CD4-positive, alpha-beta memory T cell (primary cell): Measurements from ENCODE around the gene MAPK8IP3. TPM values are rescaled to one million over a fixed set of nuclear protein-coding genes. Genes with fewer than 3 reads are reported as not detected.

Experiments used
- CTCF ChIA-PET: fragments of 350-600 bp; sonication (Branson Sonifier 250); formaldehyde crosslinking; loops from one replicate; lab custom pipeline; 2021; ENCODE audit warnings: inconsistent platforms; ENCODE audit not compliant: partially characterized antibody; lab: Charles Lee
- POLR2A ChIA-PET: fragments of 350-600 bp; sonication (Branson Sonifier 250); formaldehyde crosslinking; loops from one replicate; lab custom pipeline; 2021; ENCODE audit not compliant: partially characterized antibody; lab: Charles Lee
- DNase-seq, 5 donors: peaks; one replicate each; pipeline versions ENCODE4 v3.0.0 to v3.0.0-alpha.2; 2020 to 2022; ENCODE audit warnings: mixed read lengths in 1 of 5
- H3K27ac ChIP-seq: one replicate; pipeline ENCODE4 v1.7.0; 2013; ENCODE audit warnings: low read depth, low read length
- H3K27me3 ChIP-seq: 2 replicates; pipeline ENCODE4 v1.7.0; 2013; ENCODE audit warnings: mild to moderate bottlenecking, low read length, moderate library complexity; ENCODE audit not compliant: insufficient read depth
- H3K36me3 ChIP-seq: 2 replicates; pipeline ENCODE4 v1.7.0; 2013; ENCODE audit warnings: mild to moderate bottlenecking, low read length, moderate library complexity; ENCODE audit not compliant: insufficient read depth
- H3K4me1 ChIP-seq: 2 replicates; pipeline ENCODE4 v1.7.0; 2013; ENCODE audit warnings: mild to moderate bottlenecking, low read length, moderate library complexity; ENCODE audit not compliant: insufficient read depth
- H3K4me3 ChIP-seq, 2 donors: one replicate each; pipeline ENCODE4 v1.7.0; 2013; ENCODE audit warnings: low read length in 2 of 2, mild to moderate bottlenecking in 1 of 2
- H3K9me3 ChIP-seq, 2 donors: one replicate each; pipeline ENCODE4 v1.7.0; 2013; ENCODE audit warnings: low read length in 2 of 2, control low read depth in 1 of 2; ENCODE audit not compliant: control insufficient read depth in 1 of 2
- H3K27ac Mint-ChIP-seq, 7 donors: one replicate each; pipeline ENCODE4 v1.8.0; 2020 to 2021; ENCODE audit warnings: mixed read lengths in 7 of 7, mild to moderate bottlenecking in 6 of 7, inconsistent platforms in 3 of 7, moderate library complexity in 3 of 7
- H3K27me3 Mint-ChIP-seq, 2 donors: one replicate each; pipeline ENCODE4 v1.8.0; 2020 to 2021; ENCODE audit warnings: mixed read lengths in 2 of 2
- H3K36me3 Mint-ChIP-seq, 2 donors: one replicate each; pipeline ENCODE4 v1.8.0; 2020 to 2021; ENCODE audit warnings: mixed read lengths in 2 of 2, inconsistent platforms in 1 of 2, mild to moderate bottlenecking in 1 of 2
- H3K4me1 Mint-ChIP-seq, 4 donors: one replicate each; pipeline ENCODE4 v1.8.0; 2020 to 2021; ENCODE audit warnings: mixed read lengths in 4 of 4, mild to moderate bottlenecking in 1 of 4
- H3K4me3 Mint-ChIP-seq, 8 donors: one replicate each; pipeline ENCODE4 v1.8.0; 2020 to 2021; ENCODE audit warnings: mixed read lengths in 8 of 8, mild to moderate bottlenecking in 7 of 8, moderate library complexity in 6 of 8, inconsistent platforms in 3 of 8
- H3K9me3 Mint-ChIP-seq, 8 donors: one replicate each; pipeline ENCODE4 v1.8.0; 2020 to 2021; ENCODE audit warnings: mixed read lengths in 8 of 8, mild to moderate bottlenecking in 5 of 8, inconsistent platforms in 3 of 8, moderate library complexity in 1 of 8
- intact Hi-C: fragments of 100-400 bp; cut with micrococcal nuclease; formaldehyde crosslinking; loops from one replicate; pipeline ENCODE4 v1.15.1; 2023
- polyA plus RNA-seq, 2 donors: library from polyadenylated mRNA; unstranded; fragments of 300-500 nt; fragmentation: Illumina TruSeq; gene quantifications; one replicate each; pipeline ENCODE4 v1.2.3, GENCODE V29; 2021
- total RNA-seq, 2 experiments: library from RNA; stranded (reverse); gene quantifications; one replicate each; pipeline ENCODE4 v1.2.3, GENCODE V29; 2021

Gene MAPK8IP3
- total and polyA plus RNA-seq, 4 experiments from 2014 or later, result 0.86 to 248 (median 121) TPM

DNA sequence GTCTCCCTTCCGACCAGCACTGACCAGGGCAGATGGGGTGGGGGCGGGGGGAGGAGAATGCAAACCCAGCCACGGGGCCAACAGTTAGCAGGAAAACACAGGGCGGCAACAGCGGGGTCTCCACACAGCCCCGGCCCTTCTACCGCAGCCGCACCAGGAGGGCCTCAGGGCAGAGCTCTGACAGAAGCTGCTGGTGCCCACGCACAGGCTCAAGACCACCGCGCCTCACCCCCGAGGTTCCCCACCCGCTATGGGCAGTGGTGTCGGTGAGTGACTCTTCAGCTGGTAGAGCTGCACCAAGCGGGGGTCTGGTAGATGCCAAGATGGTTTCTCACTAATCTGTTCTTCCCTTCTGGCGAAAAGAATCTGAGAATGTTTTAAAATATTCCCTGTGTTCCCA is 104.5 kb downstream of the MAPK8IP3 start:
- Mint-ChIP-seq H3K27me3 (no peaks in the 10 kb centered on the region), H3K4me3 (no peak overlapping the region), H3K4me1 (peaks cover 5 to 8% (median 7%) of the 10 kb centered on the region in 4 donors), H3K27ac (no peak overlapping the region), H3K9me3 (peaks cover 0 to 3% (median 0%) of the 10 kb centered on the region in 8 donors), H3K36me3 (peaks cover 35 to 48% of the 10 kb centered on the region in 2 donors)
- Histone ChIP-seq H3K9me3 (no peaks in the 10 kb centered on the region), H3K4me3 (no peak overlapping the region), H3K36me3 (peaks cover 41% of the 10 kb centered on the region), H3K27me3 (no peaks in the 10 kb centered on the region), H3K27ac (no peak overlapping the region), H3K4me1 (no peaks in the 10 kb centered on the region)
- CTCF ChIA-PET, result interaction anchor here (0.9 kb wide), 1 partner anchor 105 kb away, joined by 3 read pairs; no protein-coding TSS in a partner anchor
- DNase-seq, result no peak
- POLR2A ChIA-PET, result interaction anchor here (1.0 to 1.1 kb wide), 2 partner anchors 358 to 404 kb away, joined by 3 read pairs; partner anchors contain the start of gene PGP
- intact Hi-C loops, result no loop called here

DNA sequence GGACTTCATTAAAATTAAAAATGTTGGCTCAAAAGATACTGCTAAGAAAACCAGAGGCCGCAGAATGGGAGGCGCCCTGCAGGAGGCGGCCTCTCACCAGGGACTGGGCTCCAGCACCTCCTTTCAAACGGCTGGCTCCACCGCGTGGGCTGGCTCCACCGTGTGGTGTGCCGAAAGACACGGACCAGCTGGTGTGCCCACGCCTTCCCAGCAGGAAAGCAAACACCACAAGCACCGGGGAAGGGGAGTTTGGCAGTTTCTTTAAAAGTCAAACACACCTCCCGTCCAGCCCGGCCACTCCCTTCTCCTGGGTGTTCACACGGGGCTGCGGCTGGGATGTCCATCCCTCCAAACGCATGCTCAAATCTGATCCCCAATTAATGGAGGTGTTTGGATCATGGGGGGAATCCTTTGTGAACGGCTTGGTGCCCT is 106.8 kb downstream of the MAPK8IP3 start:
- H3K9me3 ChIP-seq, result no peaks in the 10 kb centered on the region
- no peaks in the 10 kb centered on the region for H3K27me3 Mint-ChIP-seq
- no peak overlapping the region for H3K4me3 Mint-ChIP-seq
- DNase-seq, result peak; percentile 30 to 57 (median 39)
- no peaks in the 10 kb centered on the region for H3K4me1 ChIP-seq
- POLR2A ChIA-PET, result interaction anchor here (2.1 kb wide), 1 partner anchor 12 kb away, joined by 5 read pairs; no protein-coding TSS in a partner anchor
- H3K27ac ChIP-seq, result no peak overlapping the region
- peak overlapping the region in 1 of 7 donors; percentile 71 for H3K27ac Mint-ChIP-seq
- peaks cover 19 to 42% of the 10 kb centered on the region in 2 donors for H3K36me3 Mint-ChIP-seq
- intact Hi-C loops, result no loop called here
- peaks cover 5 to 8% (median 7%) of the 10 kb centered on the region in 4 donors for H3K4me1 Mint-ChIP-seq
- no peaks in the 10 kb centered on the region for H3K27me3 ChIP-seq
- no peaks in the 10 kb centered on the region for H3K9me3 Mint-ChIP-seq
- CTCF ChIA-PET, result interaction anchor here (1.6 kb wide), 1 partner anchor 30 kb away, joined by 5 read pairs; the partner anchor contains the start of genes NUBP2 and SPSB3
- no peak overlapping the region for H3K4me3 ChIP-seq
- H3K36me3 ChIP-seq, result peaks cover 41% of the 10 kb centered on the region

- intact Hi-C loops, result no loop called here
- DNase-seq, result no peak
- H3K27ac ChIP-seq, result no peak overlapping the region
- Mint-ChIP-seq H3K9me3 (no peaks in the 10 kb centered on the region), H3K36me3 (peaks cover 14 to 34% of the 10 kb centered on the region in 2 donors), H3K4me1 (peaks cover 5 to 8% (median 7%) of the 10 kb centered on the region in 4 donors), H3K4me3 (no peak overlapping the region), H3K27ac (no peak overlapping the region), H3K27me3 (no peaks in the 10 kb centered on the region)
- no peaks in the 10 kb centered on the region for H3K27me3 ChIP-seq
- no peaks in the 10 kb centered on the region for H3K4me1 ChIP-seq
- no peaks in the 10 kb centered on the region for H3K9me3 ChIP-seq
- ChIA-PET CTCF (no interaction called here), POLR2A (interaction anchor here (1.1 kb wide), 1 partner anchor 10 kb away, joined by 3 read pairs; no protein-coding TSS in a partner anchor)
- H3K36me3 ChIP-seq, result peaks cover 33% of the 10 kb centered on the region
- no peak overlapping the region for H3K4me3 ChIP-seq
Measured at GRCh38 chr16:1815461-1815860, 109.5 kb downstream of the MAPK8IP3 start.

- Mint-ChIP-seq H3K4me1 (peaks cover 5 to 8% (median 7%) of the 10 kb centered on the region in 4 donors), H3K9me3 (no peaks in the 10 kb centered on the region), H3K4me3 (no peak overlapping the region), H3K27ac (no peak overlapping the region), H3K27me3 (no peaks in the 10 kb centered on the region), H3K36me3 (peaks cover 14 to 31% of the 10 kb centered on the region in 2 donors)
- intact Hi-C loops, result no loop called here
- POLR2A ChIA-PET, result interaction anchor here (1.1 kb wide), 1 partner anchor 9 kb away, joined by 3 read pairs; no protein-coding TSS in a partner anchor
- Histone ChIP-seq H3K4me1 (no peaks in the 10 kb centered on the region), H3K27me3 (no peaks in the 10 kb centered on the region), H3K9me3 (no peaks in the 10 kb centered on the region), H3K36me3 (peaks cover 38% of the 10 kb centered on the region), H3K4me3 (no peak overlapping the region), H3K27ac (no peak overlapping the region)
- CTCF ChIA-PET, result no interaction called here
- DNase-seq, result no peak
Measured at GRCh38 chr16:1816396-1817275, 110.6 kb downstream of the MAPK8IP3 start.

GRCh38 chr16:1817276-1817589 is 111.2 kb downstream of the MAPK8IP3 start:
- ChIA-PET CTCF (no interaction called here), POLR2A (no interaction called here)
- no peaks in the 10 kb centered on the region for H3K27me3 Mint-ChIP-seq
- no peak for DNase-seq
- peaks cover 14 to 31% of the 10 kb centered on the region in 2 donors for H3K36me3 Mint-ChIP-seq
- intact Hi-C loops, result no loop called here
- Histone ChIP-seq H3K4me3 (no peak overlapping the region), H3K9me3 (no peaks in the 10 kb centered on the region), H3K36me3 (peaks cover 43% of the 10 kb centered on the region), H3K27ac (no peak overlapping the region), H3K27me3 (no peaks in the 10 kb centered on the region), H3K4me1 (no peaks in the 10 kb centered on the region)
- H3K4me3 Mint-ChIP-seq, result peak overlapping the region in 1 of 8 donors; percentile 9
- H3K27ac Mint-ChIP-seq, result no peak overlapping the region
- H3K9me3 Mint-ChIP-seq, result no peaks in the 10 kb centered on the region
- peaks cover 5 to 8% (median 7%) of the 10 kb centered on the region in 4 donors for H3K4me1 Mint-ChIP-seq

DNA sequence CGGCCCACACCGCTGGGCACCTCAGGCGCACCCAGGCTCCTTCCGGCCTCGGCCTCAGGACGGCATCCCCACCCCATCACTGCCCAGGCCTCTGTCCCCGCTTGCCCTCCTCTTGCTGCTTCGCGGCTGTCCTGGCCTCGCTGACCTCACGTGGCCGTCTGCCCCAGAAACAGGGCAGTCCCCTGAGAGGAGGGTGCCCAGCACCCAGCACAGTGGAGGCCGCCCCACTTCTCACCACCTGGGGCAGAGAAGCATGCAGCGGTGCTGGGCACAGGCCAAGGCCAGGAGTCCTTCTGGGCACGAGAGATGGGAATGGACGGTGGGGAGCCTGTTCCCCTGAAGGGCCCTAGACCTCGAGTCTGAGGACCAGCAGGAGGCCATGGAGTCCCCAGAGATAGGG is 111.7 kb downstream of the MAPK8IP3 start:
- peaks cover 14 to 34% of the 10 kb centered on the region in 2 donors for H3K36me3 Mint-ChIP-seq

DNA sequence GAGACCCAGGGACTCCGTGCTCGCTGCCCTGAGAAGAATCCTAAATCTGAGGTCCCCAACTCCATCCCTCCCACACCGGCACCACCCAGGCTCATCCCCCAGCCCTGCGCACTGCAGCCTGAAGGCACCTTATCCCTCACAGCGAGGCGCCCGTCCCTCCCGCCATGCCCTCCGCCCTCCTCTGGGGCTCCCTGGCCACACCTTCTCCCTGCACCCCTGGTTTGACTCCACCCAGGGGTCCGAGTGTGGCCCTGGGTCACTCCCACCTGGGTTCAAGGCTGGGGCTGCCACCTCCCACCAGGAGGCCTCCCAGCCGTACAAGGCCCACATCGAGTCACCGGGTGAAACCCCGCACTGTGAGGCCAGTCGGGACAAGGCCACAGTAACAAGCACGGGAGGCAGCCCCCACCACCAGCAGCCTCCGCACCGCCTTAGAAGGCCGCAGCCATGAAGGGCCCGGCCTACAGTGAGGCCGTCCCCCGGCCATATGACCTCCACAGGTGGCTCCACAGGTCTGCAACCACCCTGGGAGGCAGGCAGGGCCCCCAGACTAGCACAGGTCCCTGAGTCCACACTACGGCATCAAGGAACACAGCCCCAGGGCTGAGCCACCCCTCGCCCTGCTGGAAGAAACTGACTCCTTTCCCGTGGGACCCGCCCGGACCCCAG is 112.3 kb downstream of the MAPK8IP3 start:
- intact Hi-C loops, result no loop called here
- ChIA-PET POLR2A (no interaction called here), CTCF (no interaction called here)
- H3K4me3 ChIP-seq, result no peak overlapping the region
- H3K27me3 ChIP-seq, result no peaks in the 10 kb centered on the region
- H3K27ac Mint-ChIP-seq, result no peak overlapping the region
- no peak overlapping the region for H3K27ac ChIP-seq
- H3K4me1 Mint-ChIP-seq, result peaks cover 2 to 5% (median 3%) of the 10 kb centered on the region in 4 donors
- DNase-seq, result no peak
- H3K27me3 Mint-ChIP-seq, result no peaks in the 10 kb centered on the region
- no peaks in the 10 kb centered on the region for H3K4me1 ChIP-seq
- H3K9me3 ChIP-seq, result no peaks in the 10 kb centered on the region
- peaks cover 49% of the 10 kb centered on the region for H3K36me3 ChIP-seq
- H3K9me3 Mint-ChIP-seq, result no peaks in the 10 kb centered on the region
- no peak overlapping the region for H3K4me3 Mint-ChIP-seq
- H3K36me3 Mint-ChIP-seq, result peaks cover 10 to 30% of the 10 kb centered on the region in 2 donors

More for the DNA sequence above, 111.7 kb downstream of the MAPK8IP3 start:
- no peaks in the 10 kb centered on the region for H3K27me3 ChIP-seq
- no peak overlapping the region for H3K4me3 Mint-ChIP-seq
- no peaks in the 10 kb centered on the region for H3K9me3 ChIP-seq
- H3K27me3 Mint-ChIP-seq, result no peaks in the 10 kb centered on the region
- peaks cover 47% of the 10 kb centered on the region for H3K36me3 ChIP-seq
- H3K4me3 ChIP-seq, result no peak overlapping the region
- H3K9me3 Mint-ChIP-seq, result no peaks in the 10 kb centered on the region
- peaks cover 5 to 8% (median 7%) of the 10 kb centered on the region in 4 donors for H3K4me1 Mint-ChIP-seq
- H3K27ac Mint-ChIP-seq, result no peak overlapping the region
- CTCF ChIA-PET, result no interaction called here
- no peak for DNase-seq
- intact Hi-C loops, result no loop called here
- no peaks in the 10 kb centered on the region for H3K4me1 ChIP-seq
- no peak overlapping the region for H3K27ac ChIP-seq
- POLR2A ChIA-PET, result no interaction called here
